OCI-LY3 (cell line): Measurements from ENCODE around the gene IDH3A.

Experiments
- H2AFZ ChIP-seq: fragments of 200-600, 300-600 bp; shearing (Covaris generic); 2 replicates; pipeline ENCODE4 v1.6.0; 2014; ENCODE audit warnings: antibody characterized with exemption, low read depth, low read length
- H3K27ac ChIP-seq: fragments of 200-600, 300-600 bp; sonication (generic); 2 replicates; pipeline ENCODE4 v1.5.1; 2014; ENCODE audit warnings: mild to moderate bottlenecking, low read length, moderate library complexity, mixed read lengths
- H3K27me3 ChIP-seq: fragments of 200-600, 300-600 bp; sonication (generic); 2 replicates; pipeline ENCODE4 v1.6.1; 2014; ENCODE audit warnings: low read depth, low read length, mixed read lengths
- H3K36me3 ChIP-seq: fragments of 200-600, 300-600 bp; sonication (generic); replicated peaks from 2 replicates; pipeline ENCODE3; 2014; ENCODE audit warnings: low read depth, low read length, mixed read lengths
- H3K4me1 ChIP-seq: fragments of 300-600, 200-600 bp; sonication (generic); 2 replicates; pipeline ENCODE4 v1.6.1; 2014; ENCODE audit warnings: low read length, mixed read lengths
- H3K4me2 ChIP-seq: fragments of 200-600, 300-600 bp; sonication (generic); 2 replicates; pipeline ENCODE4 v1.6.1; 2014; ENCODE audit warnings: low read length, mixed read lengths
- H3K4me3 ChIP-seq: fragments of 300-600, 200-600 bp; sonication (generic); 2 replicates; pipeline ENCODE4 v1.5.1; 2014; ENCODE audit warnings: antibody characterized with exemption, mild to moderate bottlenecking, low read length, moderate library complexity
- H3K79me2 ChIP-seq: fragments of 300-600, 200-600 bp; shearing (Covaris generic); 2 replicates; pipeline ENCODE4 v1.6.1; 2014; ENCODE audit warnings: mild to moderate bottlenecking, low read length, mixed read lengths
- H3K9ac ChIP-seq: fragments of 300-600, 200-600 bp; shearing (Covaris generic); 2 replicates; pipeline ENCODE4 v1.6.0; 2014; ENCODE audit warnings: mild to moderate bottlenecking, low read length, moderate library complexity
- H3K9me3 ChIP-seq: fragments of 200-600, 300-600 bp; shearing (Covaris generic); 2 replicates; pipeline ENCODE4 v1.6.1; 2014; ENCODE audit warnings: low read length, mixed read lengths; ENCODE audit not compliant: insufficient read depth
- H4K20me1 ChIP-seq: fragments of 200-600, 300-600 bp; sonication (generic); 2 replicates; pipeline ENCODE4 v1.6.1; 2016; ENCODE audit warnings: low read length, mixed read lengths; ENCODE audit not compliant: insufficient read depth
- CTCF ChIP-seq: fragments of 200-600, 300-600 bp; sonication (generic); IDR thresholded peaks from 2 replicates; pipeline ENCODE4 v1.5.1; 2014; ENCODE audit warnings: antibody characterized with exemption, low read length, low read depth
- EZH2phosphoT487 ChIP-seq: fragments of 200-600 bp; shearing (Covaris generic); IDR thresholded peaks from 2 replicates; pipeline ENCODE4 v1.6.1; 2018; ENCODE audit warnings: antibody characterized with exemption, mixed run types, low read depth

The IDH3A gene

GRCh38 chr15:78105476-78106241 is 43.5 kb upstream of the IDH3A start:
- Histone ChIP-seq H4K20me1 (no peaks in the 10 kb centered on the region), H3K27me3 (no peaks in the 10 kb centered on the region), H3K36me3 (no peaks in the 10 kb centered on the region), H3K9me3 (no peaks in the 10 kb centered on the region), H3K9ac (no peak overlapping the region), H3K4me1 (no peaks in the 10 kb centered on the region), H2AFZ (no peak overlapping the region), H3K79me2 (no peaks in the 10 kb centered on the region), H3K4me3 (no peak overlapping the region), H3K27ac (no peak overlapping the region), H3K4me2 (no peak overlapping the region)
- TF ChIP-seq EZH2phosphoT487 (no peak), CTCF (no peak)

- Histone ChIP-seq H3K4me2 (no peak overlapping the region), H3K4me1 (no peaks in the 10 kb centered on the region), H3K27me3 (no peaks in the 10 kb centered on the region), H2AFZ (no peak overlapping the region), H3K9me3 (no peaks in the 10 kb centered on the region), H3K9ac (no peak overlapping the region), H3K27ac (no peak overlapping the region), H4K20me1 (no peaks in the 10 kb centered on the region), H3K4me3 (no peak overlapping the region), H3K79me2 (no peaks in the 10 kb centered on the region), H3K36me3 (no peaks in the 10 kb centered on the region)
- TF ChIP-seq CTCF: no peak
- TF ChIP-seq EZH2phosphoT487: no peak
Observed at GRCh38 chr15:78107471-78107870, 41.7 kb upstream of the IDH3A start.

GRCh38 chr15:78108300-78109084 is 40.7 kb upstream of the IDH3A start:
- peak; percentile 98 for TF ChIP-seq CTCF
- no peak for TF ChIP-seq EZH2phosphoT487
- Histone ChIP-seq H3K27ac (no peak overlapping the region), H3K4me1 (no peaks in the 10 kb centered on the region; the same call in 1 of the 2 replicates)

GRCh38 chr15:78109156-78109555 is 40.0 kb upstream of the IDH3A start:
- peaks cover 3% of the 10 kb centered on the region for H3K4me1 ChIP-seq
- H3K4me3 ChIP-seq: no peak overlapping the region
- H2AFZ ChIP-seq: no peak overlapping the region
- H3K79me2 ChIP-seq: no peaks in the 10 kb centered on the region
- H3K4me2 ChIP-seq: no peak overlapping the region
- no peak overlapping the region for H3K9ac ChIP-seq
- no peak overlapping the region for H3K27ac ChIP-seq
- no peaks in the 10 kb centered on the region for H3K27me3 ChIP-seq
- H3K9me3 ChIP-seq: no peaks in the 10 kb centered on the region
- no peaks in the 10 kb centered on the region for H3K36me3 ChIP-seq
- H4K20me1 ChIP-seq: no peaks in the 10 kb centered on the region
- TF ChIP-seq CTCF: no peak
- TF ChIP-seq EZH2phosphoT487: no peak

More at GRCh38 chr15:78108300-78109084, 40.7 kb upstream of the IDH3A start:
- H3K36me3 ChIP-seq: no peaks in the 10 kb centered on the region
- no peak overlapping the region for H2AFZ ChIP-seq
- H3K4me3 ChIP-seq: no peak overlapping the region
- H3K9ac ChIP-seq: no peak overlapping the region
- H3K9me3 ChIP-seq: no peaks in the 10 kb centered on the region
- H3K79me2 ChIP-seq: no peaks in the 10 kb centered on the region
- no peaks in the 10 kb centered on the region for H3K27me3 ChIP-seq
- H3K4me2 ChIP-seq: no peak overlapping the region
- H4K20me1 ChIP-seq: no peaks in the 10 kb centered on the region
